ENCODE data around the gene FARSB.

The FARSB gene

DNA sequence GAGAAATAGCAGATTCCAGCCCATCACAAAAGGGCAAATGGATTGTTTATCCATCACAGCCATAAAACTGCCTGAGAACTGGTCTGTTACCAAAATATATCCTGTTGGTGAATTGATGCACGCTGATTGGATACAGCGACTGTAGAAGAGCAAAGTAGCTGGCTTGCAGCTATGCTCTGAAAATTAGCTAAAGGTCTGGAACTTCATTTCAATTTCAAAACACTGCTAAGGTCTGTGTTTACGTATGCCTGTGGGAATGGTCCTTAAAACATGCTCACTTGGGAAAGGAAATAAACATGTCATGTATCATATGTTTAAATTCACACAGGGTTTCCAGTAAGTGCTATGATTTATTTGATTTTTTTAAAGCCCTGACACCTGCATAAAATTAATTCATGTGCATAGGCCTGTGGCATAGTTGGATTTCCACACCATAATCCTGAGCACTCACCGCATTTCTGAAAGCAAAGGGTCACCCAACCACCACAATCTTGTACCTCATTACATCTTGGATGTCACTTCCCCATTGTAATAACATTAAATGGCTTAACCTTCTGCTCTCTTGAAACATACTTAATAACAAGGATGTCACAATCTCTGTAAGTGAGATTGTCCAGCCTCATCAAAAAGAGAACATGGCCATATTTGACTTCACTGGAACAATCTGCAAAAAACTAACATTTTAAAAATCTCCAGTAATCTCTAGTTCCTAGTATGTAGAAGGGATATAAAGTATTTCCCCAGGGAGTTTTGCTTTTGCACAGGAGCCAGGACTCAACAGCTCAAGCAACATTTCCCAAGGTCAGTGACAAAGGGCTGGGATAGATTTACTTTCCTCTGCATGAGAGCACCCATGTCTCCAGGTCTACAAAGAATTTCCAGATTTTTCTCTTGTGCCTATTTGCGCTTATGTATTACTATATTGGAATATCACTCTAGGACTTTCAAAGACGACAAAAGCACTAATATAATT, 109.8 kb downstream of the FARSB start:
- ChIA-PET CTCF (interaction anchor here (1.0 to 3.2 kb wide), 6 partner anchors 8 to 228 kb away, joined by 3 to 11 read pairs (median 6); no protein-coding TSS in a partner anchor), POLR2A (interaction anchor here (0.6 kb wide), 1 partner anchor 379 kb away, joined by 4 read pairs; no protein-coding TSS in a partner anchor)
- TF ChIP-seq, protein P1, sequence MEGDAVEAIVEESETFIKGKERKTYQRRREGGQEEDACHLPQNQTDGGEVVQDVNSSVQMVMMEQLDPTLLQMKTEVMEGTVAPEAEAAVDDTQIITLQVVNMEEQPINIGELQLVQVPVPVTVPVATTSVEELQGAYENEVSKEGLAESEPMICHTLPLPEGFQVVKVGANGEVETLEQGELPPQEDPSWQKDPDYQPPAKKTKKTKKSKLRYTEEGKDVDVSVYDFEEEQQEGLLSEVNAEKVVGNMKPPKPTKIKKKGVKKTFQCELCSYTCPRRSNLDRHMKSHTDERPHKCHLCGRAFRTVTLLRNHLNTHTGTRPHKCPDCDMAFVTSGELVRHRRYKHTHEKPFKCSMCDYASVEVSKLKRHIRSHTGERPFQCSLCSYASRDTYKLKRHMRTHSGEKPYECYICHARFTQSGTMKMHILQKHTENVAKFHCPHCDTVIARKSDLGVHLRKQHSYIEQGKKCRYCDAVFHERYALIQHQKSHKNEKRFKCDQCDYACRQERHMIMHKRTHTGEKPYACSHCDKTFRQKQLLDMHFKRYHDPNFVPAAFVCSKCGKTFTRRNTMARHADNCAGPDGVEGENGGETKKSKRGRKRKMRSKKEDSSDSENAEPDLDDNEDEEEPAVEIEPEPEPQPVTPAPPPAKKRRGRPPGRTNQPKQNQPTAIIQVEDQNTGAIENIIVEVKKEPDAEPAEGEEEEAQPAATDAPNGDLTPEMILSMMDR (IDR thresholded peaks at IDR 0.05; ENCODE audit: control extremely low read depth, extremely low read depth, low read depth, missing control alignments): no peak
- DNase-seq (ENCODE audit: extremely low spot score): no peak

DNA sequence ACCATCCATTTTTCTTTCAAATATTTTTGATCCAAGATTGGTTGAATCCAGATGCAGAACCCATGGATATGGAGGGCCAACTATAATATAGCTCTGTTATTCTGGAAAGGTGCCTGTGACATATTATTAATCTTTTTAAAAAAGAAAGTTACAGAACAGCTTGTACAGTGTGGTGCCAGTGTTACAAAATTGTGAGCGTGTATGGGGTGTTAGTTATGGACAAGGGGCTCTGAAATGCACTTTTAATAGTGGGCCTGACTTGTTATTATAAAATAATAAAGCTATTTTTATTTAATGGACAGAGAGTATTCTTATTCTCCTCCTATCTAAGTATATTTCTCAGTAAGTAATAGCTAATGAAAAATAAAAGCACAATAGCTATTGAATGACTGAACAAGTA, 111.2 kb downstream of the FARSB start:
- no peak for DNase-seq (ENCODE audit: extremely low spot score)
- TF ChIP-seq, protein P1 (IDR thresholded peaks at IDR 0.05; ENCODE audit: control extremely low read depth, extremely low read depth, low read depth, missing control alignments): no peak
- CTCF ChIA-PET: interaction anchor here (1.0 to 3.2 kb wide), 7 partner anchors 9 to 492 kb away, joined by 3 to 11 read pairs (median 5); no protein-coding TSS in a partner anchor
- POLR2A ChIA-PET: interaction anchor here (0.7 kb wide), 1 partner anchor 9 kb away, joined by 3 read pairs; no protein-coding TSS in a partner anchor

DNA sequence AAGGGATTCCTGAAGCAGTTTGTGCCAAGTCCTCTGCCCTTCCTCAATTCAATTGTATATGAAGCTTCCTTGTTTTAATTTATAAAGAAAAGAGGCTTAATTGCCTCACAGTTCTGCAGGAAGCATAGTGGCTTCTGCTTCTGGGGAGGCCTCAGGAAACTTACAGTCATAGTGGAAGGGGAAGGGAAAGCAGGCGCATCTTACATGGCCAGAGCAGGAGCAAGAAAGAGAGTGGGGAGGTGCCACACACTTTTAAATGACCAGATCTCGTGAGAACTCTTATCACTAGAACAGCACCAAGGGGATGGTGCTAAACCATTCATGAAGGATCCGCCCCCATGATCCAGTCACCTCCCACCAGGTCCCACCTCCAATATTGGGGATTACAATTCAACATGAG, 117.4 kb downstream of the FARSB start:
- ChIA-PET CTCF (interaction anchor here (1.2 to 1.3 kb wide), 2 partner anchors 10 to 11 kb away, joined by 3 to 5 read pairs; no protein-coding TSS in a partner anchor), POLR2A (no interaction called here)
- TF ChIP-seq, protein P1 (IDR thresholded peaks at IDR 0.05; ENCODE audit: control extremely low read depth, extremely low read depth, low read depth, missing control alignments): no peak

DNA sequence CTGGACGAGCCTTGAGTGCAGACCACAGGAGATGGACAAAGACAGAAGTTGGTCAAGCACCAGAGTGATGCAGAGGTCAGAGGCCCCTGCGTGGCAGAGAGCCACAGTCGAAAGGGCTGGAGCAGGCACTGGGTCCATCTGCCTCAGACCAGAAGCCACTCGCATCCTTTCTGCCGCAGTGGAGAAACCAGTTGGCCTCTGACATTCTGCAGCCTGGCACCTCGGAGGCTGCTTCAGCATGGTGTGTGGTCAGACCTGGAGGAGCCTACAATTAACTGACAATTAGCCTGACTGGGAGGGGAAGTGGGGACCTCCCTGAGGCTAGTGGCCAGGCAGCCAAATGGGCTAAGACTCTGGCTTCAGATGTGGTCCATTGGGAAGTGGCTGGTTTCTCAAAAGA, 120.4 kb downstream of the FARSB start:
- ChIA-PET POLR2A (interaction anchor here (0.6 kb wide), 1 partner anchor 9 kb away, joined by 3 read pairs; no protein-coding TSS in a partner anchor), CTCF (interaction anchor here (1.7 to 2.3 kb wide), 2 partner anchors 27 to 216 kb away, joined by 4 to 6 read pairs; a partner anchor contains a TSS)
- no peak for DNase-seq (ENCODE audit: extremely low spot score)
- TF ChIP-seq, protein P1 (IDR thresholded peaks at IDR 0.05; ENCODE audit: control extremely low read depth, extremely low read depth, low read depth, missing control alignments): no peak

More for the DNA sequence above, 117.4 kb downstream of the FARSB start:
- no peak for DNase-seq (ENCODE audit: extremely low spot score)

- DNase-seq (ENCODE audit: extremely low spot score): no peak
- TF ChIP-seq, protein P1 (IDR thresholded peaks at IDR 0.05; ENCODE audit: control extremely low read depth, extremely low read depth, low read depth, missing control alignments): no peak
- CTCF ChIA-PET: interaction anchor here (1.1 to 1.9 kb wide), 4 partner anchors 9 to 214 kb away, joined by 3 to 6 read pairs (median 4); no protein-coding TSS in a partner anchor
- POLR2A ChIA-PET: no interaction called here
Observed at GRCh38 chr2:222532315-222532714, 123.6 kb downstream of the FARSB start.

DNA sequence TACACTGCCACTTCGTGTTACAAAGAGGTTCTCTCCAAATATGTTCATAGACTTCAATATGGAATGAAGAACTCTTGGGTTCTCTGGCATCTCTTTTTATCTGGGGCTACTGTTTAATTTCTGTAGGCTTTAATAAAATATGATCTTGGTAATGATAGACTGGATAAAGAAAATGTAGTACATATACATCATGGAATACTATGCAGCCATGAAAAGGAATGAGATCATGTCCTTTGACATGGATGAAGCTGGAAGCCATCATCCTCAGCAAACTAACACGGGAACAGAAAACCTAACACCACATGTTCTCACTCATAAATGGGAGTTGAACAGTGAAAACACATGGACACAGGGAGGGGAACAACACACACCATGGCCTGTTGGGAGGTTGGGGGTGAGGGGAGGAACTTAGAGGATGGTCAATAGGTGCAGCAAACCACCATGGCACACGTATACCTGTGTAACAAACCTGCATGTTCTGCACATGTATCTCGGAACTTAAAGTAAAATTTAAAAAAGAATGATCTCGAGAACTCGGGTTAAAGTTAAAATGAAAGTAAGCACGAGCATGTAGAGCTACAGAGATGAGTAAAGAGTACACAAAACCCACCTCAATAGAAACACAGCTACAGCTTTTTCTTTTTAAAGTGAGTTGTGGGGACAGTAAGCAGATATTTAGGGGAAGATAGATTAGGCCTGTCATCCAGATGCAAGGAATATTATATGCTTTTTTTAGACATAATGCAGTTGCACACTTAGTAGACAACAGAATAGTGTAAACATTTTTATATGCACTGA, 129.2 kb downstream of the FARSB start:
- POLR2A ChIA-PET: no interaction called here
- CTCF ChIA-PET: interaction anchor here (0.9 to 1.4 kb wide), 5 partner anchors 12 to 208 kb away, joined by 3 to 5 read pairs (median 3); no protein-coding TSS in a partner anchor
- TF ChIP-seq, protein P1 (IDR thresholded peaks at IDR 0.05; ENCODE audit: control extremely low read depth, extremely low read depth, low read depth, missing control alignments): no peak
- DNase-seq (ENCODE audit: extremely low spot score): no peak
